NCI-H524 treated with DMSO at 0.1 percent for 48 hours (cell line): ENCODE measurements around the gene RPL36.

ENCODE experiments used
- DNase-seq: peaks from one replicate; lab custom pipeline; 2025; lab: John Stamatoyannopoulos, UW

RPL36 gene

DNA sequence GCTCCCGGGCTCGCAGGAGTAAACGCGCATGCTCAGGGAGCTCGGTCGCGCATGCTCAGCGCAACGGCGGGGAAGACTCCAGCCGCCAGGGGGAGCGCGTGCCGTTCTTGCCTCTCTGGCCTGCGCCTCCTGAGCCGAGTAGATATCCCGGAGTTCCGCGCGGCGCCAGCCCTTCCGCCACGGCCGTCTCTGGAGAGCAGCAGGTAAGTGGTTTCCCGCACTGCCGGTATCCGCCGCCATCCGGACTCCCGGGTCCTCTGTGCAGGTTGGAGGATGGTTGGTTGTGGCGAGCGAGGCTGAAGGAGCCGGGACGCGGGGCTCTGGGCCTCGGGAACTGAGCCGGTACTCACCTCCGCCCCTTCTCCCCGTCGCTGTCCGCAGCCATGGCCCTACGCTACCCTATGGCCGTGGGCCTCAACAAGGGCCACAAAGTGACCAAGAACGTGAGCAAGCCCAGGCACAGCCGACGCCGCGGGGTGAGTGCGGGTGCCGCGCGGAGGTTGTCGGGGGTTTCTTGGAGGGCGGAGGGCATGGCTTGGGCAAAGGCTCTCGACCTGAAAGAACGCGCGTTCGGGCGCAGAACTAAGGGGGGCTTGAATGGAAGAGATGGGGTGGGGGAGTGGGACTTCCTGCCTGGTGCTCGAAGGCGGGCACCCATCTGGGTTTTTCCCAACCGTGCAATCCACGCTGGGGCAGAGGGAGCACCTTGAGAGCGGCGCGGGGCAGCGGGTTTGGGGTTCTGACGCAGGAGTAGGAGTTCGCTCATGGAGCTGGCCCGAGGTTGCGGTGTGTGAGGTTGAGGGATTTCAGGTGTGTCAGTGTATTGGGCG lies at the start of gene RPL36:
Gene RPL36, plus strand, starts transcription at position 171 of the 830 bp plus-strand sequence. Its CDS starts 213 bp downstream, at position 384.
- peak; percentile 65 for DNase-seq

DNA sequence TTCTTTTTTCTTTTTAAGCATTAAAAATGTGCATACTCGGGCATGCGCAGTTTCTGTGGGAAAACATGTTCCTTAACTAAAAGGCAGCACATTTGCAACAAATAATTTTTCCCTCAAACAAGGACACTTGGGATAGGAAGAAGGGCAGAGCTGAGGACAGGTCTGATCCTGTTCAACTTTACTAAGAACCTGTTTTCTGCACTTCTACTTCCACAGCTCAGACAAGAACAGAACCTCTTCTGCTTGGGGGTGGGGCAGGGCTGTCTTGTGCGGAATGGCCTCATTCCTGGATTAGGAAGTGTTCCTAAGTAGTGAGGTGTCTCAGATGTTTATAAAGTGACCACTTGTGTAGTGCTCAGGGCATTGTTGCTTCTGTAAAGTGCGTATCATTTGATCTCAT lies 48.9 kb upstream of the RPL36 start:
- DNase-seq: no peak

DNA sequence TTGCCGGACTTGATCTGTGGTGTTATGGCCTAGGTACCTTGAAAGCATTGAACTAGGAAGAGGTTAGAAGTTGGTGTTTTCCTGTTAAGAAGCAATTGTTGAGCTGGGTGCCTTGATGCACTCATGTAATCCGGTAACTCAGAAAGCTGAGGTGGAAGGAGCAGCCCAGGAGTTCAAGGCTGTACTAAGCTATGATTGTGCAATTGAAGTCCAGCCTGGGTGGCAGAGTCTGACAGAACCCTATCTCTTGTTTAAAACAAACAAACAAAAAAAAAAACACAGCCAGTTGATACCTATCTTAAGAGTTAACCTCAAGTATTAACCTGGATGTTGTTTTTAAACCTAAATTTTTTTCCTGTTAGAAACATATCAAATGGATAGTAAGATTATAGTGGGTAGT lies 47.9 kb upstream of the RPL36 start:
- DNase-seq: no peak

DNA sequence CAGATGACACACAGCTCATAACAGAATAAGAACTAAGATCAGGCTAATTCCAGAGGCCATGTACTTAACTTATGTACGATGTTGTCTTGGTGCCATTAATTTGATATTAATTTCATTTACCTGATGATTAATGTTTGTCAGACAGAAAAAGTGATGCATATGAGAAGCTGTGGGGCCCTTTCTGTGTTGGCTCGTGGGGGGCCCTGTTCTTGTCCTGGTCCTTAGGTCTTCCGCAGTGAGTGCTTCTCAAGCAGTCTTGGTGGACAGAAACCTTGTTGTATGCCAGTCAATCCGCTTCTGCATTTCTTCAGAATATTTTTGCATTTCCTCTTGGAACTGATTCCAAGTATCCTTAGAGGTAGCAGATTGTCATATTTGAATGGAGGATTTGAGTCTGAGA lies 47.0 kb upstream of the RPL36 start:
- DNase-seq: no peak

- DNase-seq: no peak
Observed at GRCh38 chr19:5644037-5644436, 46.1 kb upstream of the RPL36 start.

DNA sequence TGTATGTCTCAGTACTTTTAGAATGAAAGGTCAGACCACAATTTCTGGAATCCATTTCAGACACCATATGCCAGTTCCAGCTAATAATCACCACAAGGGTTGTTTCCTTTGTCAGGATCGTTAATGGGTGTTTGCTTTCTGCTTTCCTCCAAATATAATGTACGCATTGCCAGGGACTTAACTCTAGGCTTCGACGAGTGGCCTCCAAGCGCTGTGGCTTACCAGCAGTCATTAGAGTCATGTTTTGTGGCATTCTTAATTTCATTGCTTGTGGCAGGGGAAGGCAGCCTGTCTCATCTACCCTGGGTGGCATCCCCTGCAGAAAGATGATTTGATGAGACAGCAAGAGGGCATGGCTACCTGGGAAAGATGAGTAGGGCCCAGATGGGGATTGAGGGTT lies 44.7 kb upstream of the RPL36 start:
- no peak for DNase-seq

DNA sequence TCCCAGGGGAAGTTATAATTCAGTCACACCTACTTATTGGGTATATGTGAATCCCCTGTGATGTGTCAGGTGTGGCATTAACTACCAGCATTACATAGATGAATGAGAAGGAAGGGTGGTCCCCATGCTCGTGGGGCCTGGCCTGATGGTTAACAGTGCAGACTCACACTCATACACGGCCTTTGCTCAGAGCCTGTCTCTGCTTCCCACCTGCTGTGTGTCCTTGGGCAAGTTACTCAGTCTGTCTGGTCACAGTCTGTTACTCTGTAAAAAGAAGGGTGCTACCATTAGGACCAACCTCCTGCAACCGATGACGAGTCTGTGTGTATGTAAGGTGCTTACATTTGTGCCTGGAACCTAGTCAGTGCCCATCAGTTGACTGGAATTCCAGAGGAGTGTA lies 43.4 kb upstream of the RPL36 start:
- DNase-seq: no peak

DNA sequence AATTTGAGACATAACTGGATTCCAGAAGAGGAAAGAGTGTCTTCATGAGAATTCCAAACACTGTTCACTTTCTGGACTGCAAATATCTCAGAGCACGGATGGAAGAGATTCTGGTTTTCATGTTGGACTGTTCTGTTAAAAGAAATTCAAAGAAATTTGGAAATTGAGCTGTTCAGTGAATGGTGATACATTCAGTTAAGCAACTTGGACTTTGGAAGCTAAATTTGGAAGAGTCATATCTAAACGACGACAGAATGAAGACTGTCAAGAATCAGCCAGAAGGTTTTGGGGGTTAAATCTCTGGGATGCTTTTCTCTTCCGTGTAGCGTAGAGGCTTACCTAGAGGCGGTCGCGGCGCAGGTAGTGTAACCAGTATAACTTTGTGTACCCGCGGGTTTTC lies 41.6 kb upstream of the RPL36 start:
- no peak for DNase-seq

- DNase-seq: no peak
Observed at GRCh38 chr19:5651361-5651760, 38.7 kb upstream of the RPL36 start.

- DNase-seq: no peak
Observed at GRCh38 chr19:5652261-5652660, 37.8 kb upstream of the RPL36 start.

GRCh38 chr19:5654931-5655330 lies 35.2 kb upstream of the RPL36 start:
- DNase-seq: no peak

DNA sequence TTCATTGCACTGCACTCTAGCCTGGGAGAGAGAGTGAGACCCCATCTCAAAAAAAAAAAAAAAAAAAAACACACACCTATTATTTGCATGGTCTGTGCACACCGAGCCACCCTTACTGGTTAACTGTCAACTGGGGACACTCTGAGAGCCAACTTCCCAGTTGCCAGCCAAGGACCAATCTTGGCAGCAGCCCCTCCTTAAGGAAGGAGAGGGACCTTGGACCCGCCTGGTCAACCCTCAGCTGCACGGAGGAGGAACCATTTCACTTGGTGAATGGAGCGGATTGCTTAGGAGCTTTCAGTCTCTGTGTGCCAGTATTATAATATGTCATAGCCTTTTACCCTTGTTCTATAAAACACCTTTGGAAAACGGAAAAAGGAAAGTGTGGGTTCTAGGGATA lies 34.7 kb upstream of the RPL36 start:
- no peak for DNase-seq

DNA sequence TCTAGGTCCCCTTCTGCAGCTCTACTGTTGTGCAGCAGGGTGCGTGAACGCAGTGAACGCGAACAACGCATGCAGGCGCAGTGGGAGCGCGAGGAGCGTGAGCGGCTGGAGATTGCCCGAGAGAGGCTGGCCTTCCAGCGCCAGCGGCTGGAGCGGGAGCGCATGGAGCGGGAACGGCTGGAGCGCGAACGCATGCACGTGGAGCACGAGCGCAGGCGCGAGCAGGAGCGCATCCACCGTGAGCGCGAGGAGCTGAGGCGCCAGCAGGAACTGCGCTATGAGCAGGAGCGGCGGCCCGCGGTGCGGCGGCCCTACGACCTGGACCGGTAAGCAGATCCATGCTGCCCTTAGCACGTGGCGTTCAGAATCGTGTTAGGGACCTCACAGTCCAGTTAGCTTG lies 28.6 kb upstream of the RPL36 start:
- DNase-seq: no peak

DNA sequence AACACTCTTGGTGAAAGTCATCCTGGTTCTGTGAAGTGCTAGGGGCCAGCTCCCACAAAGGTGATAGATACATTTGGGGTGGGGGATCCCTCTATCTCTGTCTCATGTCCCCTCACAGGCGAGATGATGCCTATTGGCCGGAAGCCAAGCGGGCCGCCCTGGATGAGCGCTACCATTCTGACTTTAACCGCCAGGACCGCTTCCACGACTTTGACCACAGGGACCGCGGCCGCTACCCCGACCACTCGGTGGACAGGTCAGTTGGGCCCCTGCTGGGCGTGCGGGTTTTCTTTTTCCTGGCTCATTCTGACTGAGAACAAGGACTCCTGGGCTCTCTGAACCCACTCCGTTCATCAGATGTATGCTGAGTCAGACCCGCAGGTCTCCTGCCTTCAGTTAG lies 26.2 kb upstream of the RPL36 start:
- no peak for DNase-seq

GRCh38 chr19:5664515-5664914 lies 25.6 kb upstream of the RPL36 start:
- DNase-seq: no peak

DNA sequence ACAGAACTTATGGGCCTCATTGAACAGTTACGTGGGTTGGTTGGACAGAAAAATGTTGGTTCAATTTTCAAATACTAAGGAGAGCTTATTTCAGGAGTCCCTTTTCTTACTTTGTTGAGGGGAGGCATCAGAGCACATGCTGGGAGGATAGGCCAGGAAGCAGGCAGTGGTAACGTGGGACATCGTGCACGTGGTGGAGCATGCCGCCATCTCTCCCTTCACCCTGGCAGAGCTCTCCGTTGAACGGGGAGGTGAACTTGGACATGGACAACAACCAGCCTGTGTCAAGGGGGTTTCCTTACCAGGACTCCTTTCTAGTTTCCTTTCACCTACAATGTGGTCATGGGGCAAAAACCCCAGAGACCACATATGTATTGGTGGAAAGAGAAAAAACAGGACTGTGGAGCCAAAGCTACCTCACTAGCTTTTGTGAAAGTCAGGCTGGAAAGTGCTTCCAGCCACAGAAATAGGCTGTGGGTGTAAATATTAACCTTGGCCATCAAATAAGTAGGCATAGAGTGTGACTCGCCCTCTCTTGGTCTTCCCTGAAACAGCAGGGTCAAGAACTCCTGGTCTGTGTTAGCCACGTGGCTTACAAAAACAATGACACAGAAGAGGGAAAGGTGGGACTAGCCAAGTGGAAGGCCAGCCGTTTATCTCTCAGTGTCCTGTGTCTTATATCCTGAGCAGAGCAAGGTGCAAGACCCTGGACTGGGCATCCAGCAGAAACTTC lies 24.1 kb upstream of the RPL36 start:
- no peak for DNase-seq

- DNase-seq: no peak
Observed at GRCh38 chr19:5666921-5667610, 23.0 kb upstream of the RPL36 start.

DNA sequence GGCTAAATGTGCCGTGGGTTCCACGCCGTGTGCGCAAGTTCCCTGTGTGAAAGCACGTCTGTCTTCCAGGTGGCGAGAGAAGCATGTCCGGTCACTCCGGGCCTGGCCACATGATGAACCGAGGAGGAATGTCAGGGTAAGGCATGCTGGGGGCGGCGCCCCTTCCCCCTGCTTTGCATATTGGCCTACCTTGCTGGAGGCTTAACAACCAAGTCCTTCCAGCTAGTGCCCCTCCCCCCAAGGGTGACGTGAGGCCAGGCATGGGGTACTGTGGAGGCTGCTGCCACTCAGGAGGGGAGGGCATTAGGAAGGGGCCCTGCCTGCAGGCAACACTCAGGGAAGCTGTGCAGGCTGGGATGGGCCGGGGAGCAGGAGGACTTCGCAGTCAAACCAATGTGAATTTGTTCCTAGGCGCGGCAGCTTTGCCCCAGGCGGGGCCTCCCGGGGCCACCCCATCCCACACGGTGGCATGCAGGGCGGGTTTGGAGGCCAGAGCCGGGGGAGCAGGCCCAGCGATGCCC lies 22.3 kb upstream of the RPL36 start:
- DNase-seq: no peak

DNA sequence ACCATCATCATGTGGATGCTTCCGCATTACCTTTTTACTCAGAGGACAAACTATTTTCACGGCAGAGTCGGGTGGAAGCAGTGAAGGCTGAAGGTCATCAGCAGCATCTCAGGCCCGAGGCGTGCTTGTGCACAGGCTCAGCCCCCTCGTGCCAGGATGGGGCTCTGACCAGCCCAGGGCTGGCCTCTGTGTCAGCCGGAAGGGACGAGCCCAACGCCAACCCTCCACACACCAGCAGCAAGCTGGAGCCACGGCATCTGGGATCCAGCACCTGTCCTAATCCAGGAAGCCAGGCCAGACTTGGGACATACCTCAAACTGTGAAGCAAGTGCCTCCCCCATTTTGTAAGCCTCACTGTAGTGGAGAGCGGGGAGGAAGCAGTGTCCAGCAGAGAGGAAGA lies 20.9 kb upstream of the RPL36 start:
- DNase-seq: no peak

- no peak for DNase-seq
Observed at GRCh38 chr19:5671600-5671999, 18.5 kb upstream of the RPL36 start.

- no peak for DNase-seq
Observed at GRCh38 chr19:5672708-5673459, 17.2 kb upstream of the RPL36 start.

- no peak for DNase-seq
Observed at GRCh38 chr19:5673752-5674151, 16.3 kb upstream of the RPL36 start.
